GM21619 (cell line): Measurements from ENCODE around the gene ATF2.
"Not testable (repeated sequence)": the region's sequence is repeated elsewhere in the genome, so short reads cannot be mapped to it uniquely, and the experiment has no call there.

ENCODE experiments used
- ATAC-seq: cut with Tn5 transposase; IDR thresholded peaks from one replicate; pipeline ENCODE4 v1.9.1; 2021; ENCODE audit not compliant: unreplicated experiment

Gene ATF2

DNA sequence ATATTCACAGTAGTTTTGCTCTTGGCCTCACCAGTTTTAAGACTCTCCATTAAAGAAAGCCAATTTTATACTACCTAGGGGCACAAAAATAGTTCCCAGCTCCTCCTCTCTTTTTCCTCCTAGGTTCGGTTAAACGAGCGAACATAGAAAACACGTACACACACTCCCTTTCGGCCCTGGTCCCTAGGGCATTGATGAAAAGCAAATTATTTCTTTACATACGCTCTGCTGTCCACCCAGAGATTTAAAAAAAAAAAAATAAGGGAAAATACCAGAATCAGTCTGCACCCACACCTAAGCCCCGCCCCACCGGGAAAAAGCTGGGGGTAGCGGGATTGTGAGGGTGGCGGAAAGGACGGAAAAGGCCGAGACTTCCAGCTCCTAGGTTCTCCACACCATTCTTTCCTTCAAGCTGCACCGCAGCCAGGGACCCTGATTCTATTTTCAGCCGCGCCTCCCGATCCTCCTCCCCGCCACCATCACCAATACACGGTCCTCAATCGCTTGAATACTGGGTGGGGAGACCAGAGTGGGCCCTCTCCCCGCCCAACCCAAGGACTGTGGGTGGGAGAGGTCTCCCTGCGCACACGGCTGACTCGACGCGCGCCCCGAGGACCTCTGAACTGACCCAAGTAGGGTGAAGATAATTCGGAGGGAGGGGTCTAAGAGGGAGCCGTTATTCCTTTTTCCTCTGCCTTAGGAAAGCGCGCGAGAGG lies 769 bp downstream of the ATF2 start:
- ATAC-seq: peak; percentile 2

DNA sequence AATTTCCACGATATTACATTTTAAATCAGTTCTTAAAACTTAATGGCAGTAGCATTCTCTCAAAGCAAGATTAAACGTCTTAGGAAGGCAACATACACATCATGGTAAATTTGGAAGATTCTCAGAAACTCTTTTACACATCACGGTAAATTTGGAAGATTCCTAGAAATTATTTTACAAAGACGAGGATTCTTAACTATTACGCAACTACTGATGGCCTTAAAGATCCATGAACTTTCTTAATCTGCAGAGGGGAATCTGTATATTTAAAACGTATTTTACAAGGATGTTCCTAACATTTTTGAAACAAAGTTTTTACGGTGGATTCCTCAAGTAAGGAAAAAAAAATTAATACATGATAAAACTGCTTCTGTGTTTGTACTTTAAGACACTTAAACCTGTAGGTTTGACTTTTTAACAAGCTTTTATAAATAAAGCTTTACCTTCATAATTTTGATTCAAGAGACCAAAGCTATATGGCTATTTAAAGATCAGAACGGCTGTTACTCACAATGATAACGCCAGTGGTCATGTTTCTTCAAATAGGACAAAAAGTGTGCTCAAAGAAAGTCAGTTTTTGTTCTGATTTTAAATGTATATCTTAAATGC lies 1.7 kb downstream of the ATF2 start:
- no peak for ATAC-seq

- ATAC-seq: no peak
Observed at GRCh38 chr2:175164235-175164634, 3.8 kb downstream of the ATF2 start.

DNA sequence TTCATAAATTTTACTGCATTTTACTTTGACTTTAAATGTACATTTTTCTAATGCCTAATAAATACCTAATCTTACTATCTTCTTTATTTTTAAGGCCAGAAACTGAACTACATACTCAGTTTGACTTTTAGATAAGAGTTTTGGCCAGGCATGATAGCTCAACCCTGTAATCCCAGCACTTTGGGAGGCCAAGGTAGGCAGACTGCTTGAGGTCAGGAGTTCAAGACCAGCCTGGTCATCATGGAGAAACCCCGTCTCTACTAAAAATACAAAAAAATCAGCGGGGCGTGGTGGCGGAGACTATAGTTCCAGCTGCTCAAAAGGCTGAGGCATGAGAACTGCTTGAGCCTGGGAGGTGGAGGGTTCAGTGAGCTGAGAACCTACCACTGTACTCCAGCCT lies 9.1 kb downstream of the ATF2 start:
- no peak for ATAC-seq

DNA sequence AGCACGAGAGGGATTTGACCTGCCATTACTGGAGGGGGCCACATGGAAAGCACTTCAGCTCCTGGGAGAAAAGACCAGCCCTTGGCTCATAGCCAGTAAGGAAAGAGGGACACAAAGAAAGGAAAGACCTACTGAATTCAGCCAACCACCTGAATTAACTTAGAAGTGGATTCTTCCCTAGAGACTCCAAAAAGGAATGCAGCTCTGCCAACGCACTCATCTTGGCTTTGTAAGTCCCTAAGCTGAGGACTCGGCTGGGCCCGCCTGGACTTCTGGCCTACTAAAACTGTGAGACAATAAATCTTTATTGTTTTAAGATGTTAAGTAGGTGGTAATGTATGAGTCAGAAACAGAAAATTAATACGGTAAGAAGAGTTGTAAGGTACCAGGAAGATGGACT lies 11.5 kb downstream of the ATF2 start:
- no peak for ATAC-seq

DNA sequence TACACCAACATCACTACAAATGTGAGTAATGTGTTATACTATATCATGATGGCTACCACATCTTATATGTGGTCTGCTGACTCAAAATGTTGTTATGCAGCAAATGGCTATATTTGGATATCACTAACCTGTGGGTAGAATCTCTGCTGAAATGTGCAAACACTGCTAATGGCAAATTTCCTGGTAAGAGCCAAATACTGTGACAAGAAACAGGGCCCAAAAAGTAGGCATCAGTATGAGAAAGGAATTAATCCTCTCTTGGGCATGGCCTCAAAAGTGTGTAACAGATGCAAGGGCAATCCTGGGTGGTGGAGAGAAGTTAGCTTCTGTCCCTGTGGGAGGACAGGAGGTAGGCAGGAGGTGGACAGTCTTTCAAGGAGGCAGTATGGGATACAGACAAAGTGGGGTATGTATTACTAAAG lies 13.3 kb downstream of the ATF2 start:
- peak; percentile 67 for ATAC-seq

DNA sequence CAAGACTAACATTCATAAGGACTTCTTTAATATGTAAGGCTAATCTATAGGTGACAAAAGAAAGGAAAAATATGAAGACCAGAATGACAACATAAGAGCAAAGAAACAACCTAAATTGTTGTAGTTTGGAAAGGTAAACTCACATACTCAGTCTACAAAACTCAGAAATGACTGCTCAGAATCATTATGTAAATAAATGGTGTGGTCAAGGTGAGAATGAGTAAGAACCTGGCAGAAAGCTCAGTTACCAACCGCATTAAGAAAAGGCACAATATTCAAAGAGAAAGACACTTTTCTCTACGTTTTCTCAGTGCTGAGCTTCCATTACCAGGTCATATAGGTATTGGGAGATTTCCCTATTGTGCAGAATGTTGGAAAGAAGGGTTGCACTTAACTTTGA lies 15.8 kb downstream of the ATF2 start:
- peak; percentile 84 for ATAC-seq

DNA sequence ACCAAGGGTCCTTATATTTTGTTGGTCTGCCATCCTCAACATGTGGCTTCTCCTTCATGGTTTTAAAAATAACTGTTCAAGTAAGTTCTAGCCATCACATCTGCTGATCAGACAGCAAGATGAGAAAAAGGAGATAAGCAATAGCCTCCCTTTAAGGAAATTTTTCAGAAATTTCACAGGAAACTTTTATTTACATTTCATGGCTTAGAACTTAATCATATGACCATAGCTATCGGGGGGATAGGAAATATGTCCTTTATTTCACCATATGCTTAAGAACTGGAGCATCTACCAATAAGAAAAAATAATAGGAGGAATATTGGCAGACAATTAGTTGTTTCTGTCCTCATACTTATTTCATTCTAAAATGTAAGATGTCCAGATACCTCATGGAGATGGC lies 16.2 kb downstream of the ATF2 start:
- ATAC-seq: no peak

- no peak for ATAC-seq
Observed at GRCh38 chr2:175147186-175147585, 20.8 kb downstream of the ATF2 start.

- no peak for ATAC-seq
Observed at GRCh38 chr2:175143678-175144077, 24.3 kb downstream of the ATF2 start.

GRCh38 chr2:175143191-175143590 lies 24.8 kb downstream of the ATF2 start:
- ATAC-seq: no peak

DNA sequence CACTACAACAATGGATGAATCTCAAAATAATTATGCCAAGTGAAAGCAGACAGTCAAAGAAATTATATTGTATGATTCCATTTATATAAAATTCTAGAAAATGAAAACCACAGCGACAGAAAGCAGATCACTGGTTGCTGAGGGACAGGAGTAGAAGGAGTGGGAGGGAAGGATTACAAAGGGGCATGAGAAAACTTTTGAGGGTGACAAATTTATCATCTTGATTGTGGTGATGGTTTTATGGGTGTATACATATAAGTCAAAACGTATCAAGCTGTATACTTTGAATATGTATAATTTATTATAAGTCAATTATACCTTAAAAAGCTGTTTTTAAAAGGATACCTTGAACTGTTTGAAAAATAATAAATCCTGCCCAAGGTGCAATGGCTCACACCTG lies 27.7 kb downstream of the ATF2 start:
- no peak for ATAC-seq

GRCh38 chr2:175137793-175138192 lies 30.2 kb downstream of the ATF2 start:
- ATAC-seq: no peak

- peak; percentile 72 for ATAC-seq
Observed at GRCh38 chr2:175136334-175137215, 31.4 kb downstream of the ATF2 start.

- no peak for ATAC-seq
Observed at GRCh38 chr2:175135862-175136261, 32.1 kb downstream of the ATF2 start.

DNA sequence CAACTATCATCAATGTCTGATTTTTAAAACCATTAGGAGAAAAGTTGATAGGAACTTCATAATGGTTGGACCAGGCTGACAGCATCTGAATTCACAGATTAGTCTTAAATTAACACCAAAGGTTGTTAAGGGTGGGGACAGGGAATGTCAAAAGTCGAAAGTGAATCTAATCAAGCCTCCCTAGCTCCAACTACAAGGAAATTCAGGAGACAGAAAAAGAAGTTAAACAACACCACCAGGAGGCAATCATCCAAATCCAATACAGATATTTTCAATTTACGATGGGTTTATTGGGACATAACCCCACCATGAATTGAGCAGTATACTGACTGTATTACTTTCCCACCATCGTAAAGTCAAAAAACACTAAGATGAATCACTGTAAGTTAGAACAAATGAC lies 32.8 kb downstream of the ATF2 start:
- ATAC-seq: no peak

DNA sequence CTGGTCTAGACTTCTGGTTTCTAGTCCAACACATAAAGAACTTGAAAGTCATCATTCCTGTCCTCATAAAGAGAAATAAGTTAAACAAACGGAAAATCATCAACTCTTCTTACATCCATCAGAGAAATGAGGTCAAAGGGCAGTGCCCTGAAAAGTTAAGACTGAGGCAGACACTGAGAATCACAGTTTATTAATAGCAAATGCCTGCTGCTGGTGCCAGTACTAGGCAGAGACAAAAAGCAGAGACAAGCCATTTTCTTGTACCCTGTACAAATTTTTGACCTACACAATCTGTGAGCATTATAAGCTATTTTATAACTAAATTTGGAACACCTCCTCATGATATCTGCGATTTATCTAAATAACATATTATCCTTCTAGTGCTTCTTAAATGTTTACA lies 36.8 kb downstream of the ATF2 start:
- no peak for ATAC-seq

GRCh38 chr2:175126661-175127060 lies 41.3 kb downstream of the ATF2 start:
- no peak for ATAC-seq

DNA sequence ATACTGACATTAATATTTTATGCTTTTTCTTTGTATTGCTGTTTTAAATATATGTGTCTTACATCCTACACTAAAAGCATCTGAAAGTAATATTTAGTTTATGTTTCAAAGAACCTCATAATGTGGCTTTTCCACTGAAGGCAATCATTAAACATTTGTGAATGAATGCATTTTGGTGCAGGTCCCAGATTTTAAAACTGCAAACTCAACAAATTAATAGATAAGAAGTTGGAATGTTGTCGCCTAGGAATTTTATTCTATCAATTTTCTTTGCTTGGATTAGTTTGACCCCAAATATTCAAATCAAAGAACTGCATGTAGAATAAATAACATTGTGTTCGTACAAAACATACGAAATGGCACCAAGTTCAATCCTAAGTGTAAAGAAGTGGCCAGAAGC lies 44.7 kb downstream of the ATF2 start:
- ATAC-seq: no peak

GRCh38 chr2:175111200-175111657 lies 56.8 kb downstream of the ATF2 start:
- peak; percentile 94 for ATAC-seq

- not testable (repeated sequence) for ATAC-seq
Observed at GRCh38 chr2:175108091-175108490, 59.9 kb downstream of the ATF2 start.

DNA sequence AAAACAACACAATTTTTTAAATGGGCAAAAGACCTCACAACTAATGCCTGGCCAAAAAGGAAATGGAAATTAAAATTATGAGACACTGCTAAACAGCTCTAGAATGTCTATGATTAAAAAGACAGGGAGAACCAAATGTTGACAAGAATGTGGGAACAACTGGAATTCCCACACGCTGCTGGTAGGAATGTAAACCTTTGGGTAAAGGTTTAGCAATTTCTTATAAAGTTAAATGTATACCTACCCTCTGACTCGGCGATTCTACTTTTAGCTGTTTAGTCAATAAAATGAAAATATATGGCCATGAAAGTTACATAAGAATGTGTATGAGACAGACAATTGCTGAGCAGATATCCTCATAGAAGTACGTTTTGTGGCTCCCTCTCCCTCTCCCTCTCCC lies 60.9 kb downstream of the ATF2 start:
- no peak for ATAC-seq
